Measurements from ENCODE around the gene PDE1C.

DNA sequence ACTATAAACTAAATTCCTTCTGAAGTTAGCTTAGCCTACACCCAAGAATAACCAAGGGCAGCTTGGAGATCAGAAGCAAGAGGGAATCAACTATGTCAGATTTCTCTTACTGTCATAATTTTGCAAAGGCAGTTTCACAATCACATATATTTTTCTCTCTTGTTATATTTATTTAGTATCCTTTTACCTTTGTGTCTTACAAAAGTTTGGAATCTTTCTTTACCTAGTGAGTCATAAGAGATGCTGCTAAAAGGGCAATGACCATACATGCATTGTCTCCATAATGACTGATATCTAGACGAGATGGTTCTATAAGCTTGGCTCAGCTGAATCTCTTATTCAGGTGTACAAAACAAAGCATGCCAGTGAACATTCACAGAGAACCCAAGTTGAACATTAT lies 322.1 kb downstream of the PDE1C start:
- TF ChIP-seq, protein P1, sequence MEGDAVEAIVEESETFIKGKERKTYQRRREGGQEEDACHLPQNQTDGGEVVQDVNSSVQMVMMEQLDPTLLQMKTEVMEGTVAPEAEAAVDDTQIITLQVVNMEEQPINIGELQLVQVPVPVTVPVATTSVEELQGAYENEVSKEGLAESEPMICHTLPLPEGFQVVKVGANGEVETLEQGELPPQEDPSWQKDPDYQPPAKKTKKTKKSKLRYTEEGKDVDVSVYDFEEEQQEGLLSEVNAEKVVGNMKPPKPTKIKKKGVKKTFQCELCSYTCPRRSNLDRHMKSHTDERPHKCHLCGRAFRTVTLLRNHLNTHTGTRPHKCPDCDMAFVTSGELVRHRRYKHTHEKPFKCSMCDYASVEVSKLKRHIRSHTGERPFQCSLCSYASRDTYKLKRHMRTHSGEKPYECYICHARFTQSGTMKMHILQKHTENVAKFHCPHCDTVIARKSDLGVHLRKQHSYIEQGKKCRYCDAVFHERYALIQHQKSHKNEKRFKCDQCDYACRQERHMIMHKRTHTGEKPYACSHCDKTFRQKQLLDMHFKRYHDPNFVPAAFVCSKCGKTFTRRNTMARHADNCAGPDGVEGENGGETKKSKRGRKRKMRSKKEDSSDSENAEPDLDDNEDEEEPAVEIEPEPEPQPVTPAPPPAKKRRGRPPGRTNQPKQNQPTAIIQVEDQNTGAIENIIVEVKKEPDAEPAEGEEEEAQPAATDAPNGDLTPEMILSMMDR (IDR thresholded peaks at IDR 0.05) = no peak
- no peak for TF ChIP-seq EZH2 (IDR thresholded peaks at IDR 0.05; ENCODE audit: borderline replicate concordance, insufficient read depth, low read depth, low read length, poor library complexity, severe bottlenecking)
